GM12865 (cell line): ENCODE results near the gene SLC4A4.

Experiments used
- DNase-seq: peaks from one replicate; pipeline ENCODE4 v3.0.0; 2010; ENCODE audit warnings: low read depth
- H3K4me3 ChIP-seq: 2 replicates; pipeline ENCODE4 v1.5.1; 2011; ENCODE audit warnings: mild to moderate bottlenecking, low read depth, low read length, control low read depth
- CTCF ChIP-seq: IDR thresholded peaks from 2 replicates; pipeline ENCODE4 v1.5.1; 2011; ENCODE audit warnings: low read length, control low read depth, low read depth, inconsistent platforms; ENCODE audit not compliant: insufficient read depth; ENCODE audit errors: missing control alignments

The SLC4A4 gene

GRCh38 chr4:71300362-71300761 is 38.5 kb upstream of the SLC4A4 start:
- H3K4me3 ChIP-seq = no peak overlapping the region
- no peak for DNase-seq
- no peak for TF ChIP-seq CTCF

GRCh38 chr4:71300964-71301363 is 37.9 kb upstream of the SLC4A4 start:
- no peak overlapping the region for H3K4me3 ChIP-seq
- no peak for TF ChIP-seq CTCF
- DNase-seq = no peak

- no peak for TF ChIP-seq CTCF
- no peak for DNase-seq
- no peak overlapping the region for H3K4me3 ChIP-seq
These were observed 35.5 kb upstream of the SLC4A4 start for GRCh38 chr4:71303287-71303686.

GRCh38 chr4:71303850-71304249 is 35.0 kb upstream of the SLC4A4 start:
- no peak overlapping the region for H3K4me3 ChIP-seq
- no peak for TF ChIP-seq CTCF
- no peak for DNase-seq

GRCh38 chr4:71304289-71304850 is 34.5 kb upstream of the SLC4A4 start:
- no peak for DNase-seq
- TF ChIP-seq CTCF = no peak

GRCh38 chr4:71307729-71308128 is 31.1 kb upstream of the SLC4A4 start:
- no peak for TF ChIP-seq CTCF
- DNase-seq = no peak
- H3K4me3 ChIP-seq = no peak overlapping the region

More at GRCh38 chr4:71304289-71304850, 34.5 kb upstream of the SLC4A4 start:
- H3K4me3 ChIP-seq = no peak overlapping the region

- DNase-seq = no peak
- no peak for TF ChIP-seq CTCF
- H3K4me3 ChIP-seq = no peak overlapping the region
These were observed 16.4 kb upstream of the SLC4A4 start for GRCh38 chr4:71322425-71322824.
